Measurements from ENCODE around the gene CWC25. TPM values are rescaled to one million over a fixed set of nuclear protein-coding genes. Genes with fewer than 3 reads are reported as not detected.

Gene CWC25
- total RNA-seq, 1 donor from 2014 or later = 11.8 TPM

DNA sequence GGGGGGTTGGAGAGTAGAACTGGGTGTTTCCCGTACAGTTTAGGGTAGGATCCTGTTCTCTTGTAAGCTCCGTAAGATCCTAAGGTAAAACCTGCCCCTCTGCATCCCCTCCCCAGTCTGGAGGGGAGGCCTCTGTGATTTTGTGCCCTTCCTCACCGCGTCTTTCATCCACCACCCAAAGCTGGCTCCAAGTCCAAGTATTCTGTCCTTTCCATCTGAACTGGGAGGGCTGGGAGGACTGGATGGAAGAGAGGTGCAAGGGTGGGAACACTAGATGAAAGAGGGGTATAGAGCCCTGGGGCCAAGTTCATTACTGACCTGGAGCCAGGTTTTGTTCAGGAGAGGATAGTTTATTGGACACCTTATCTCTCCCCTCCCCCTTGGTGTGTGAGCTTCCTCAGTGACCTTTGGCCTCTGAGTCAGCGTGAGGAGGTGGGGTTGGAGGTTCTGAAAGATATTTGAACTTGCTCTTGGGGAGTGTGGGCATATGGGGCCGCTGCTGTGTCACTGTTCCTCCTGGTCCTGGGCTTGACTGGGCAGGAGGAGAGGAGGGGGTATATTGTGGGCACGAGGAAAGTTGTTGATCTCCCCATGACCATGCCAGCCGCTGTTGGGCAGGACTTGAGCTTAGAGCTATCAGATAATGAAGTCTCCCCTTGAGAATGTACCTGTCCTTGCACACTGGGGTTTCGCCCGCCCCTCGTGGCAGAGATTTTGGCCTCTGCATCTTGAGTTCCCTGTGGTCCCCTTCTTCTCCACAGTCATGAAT is 46.3 kb upstream of the CWC25 start:
- peaks cover 68% of the 10 kb centered on the region for H3K4me1 Mint-ChIP-seq (ENCODE audit: low read depth)

DNA sequence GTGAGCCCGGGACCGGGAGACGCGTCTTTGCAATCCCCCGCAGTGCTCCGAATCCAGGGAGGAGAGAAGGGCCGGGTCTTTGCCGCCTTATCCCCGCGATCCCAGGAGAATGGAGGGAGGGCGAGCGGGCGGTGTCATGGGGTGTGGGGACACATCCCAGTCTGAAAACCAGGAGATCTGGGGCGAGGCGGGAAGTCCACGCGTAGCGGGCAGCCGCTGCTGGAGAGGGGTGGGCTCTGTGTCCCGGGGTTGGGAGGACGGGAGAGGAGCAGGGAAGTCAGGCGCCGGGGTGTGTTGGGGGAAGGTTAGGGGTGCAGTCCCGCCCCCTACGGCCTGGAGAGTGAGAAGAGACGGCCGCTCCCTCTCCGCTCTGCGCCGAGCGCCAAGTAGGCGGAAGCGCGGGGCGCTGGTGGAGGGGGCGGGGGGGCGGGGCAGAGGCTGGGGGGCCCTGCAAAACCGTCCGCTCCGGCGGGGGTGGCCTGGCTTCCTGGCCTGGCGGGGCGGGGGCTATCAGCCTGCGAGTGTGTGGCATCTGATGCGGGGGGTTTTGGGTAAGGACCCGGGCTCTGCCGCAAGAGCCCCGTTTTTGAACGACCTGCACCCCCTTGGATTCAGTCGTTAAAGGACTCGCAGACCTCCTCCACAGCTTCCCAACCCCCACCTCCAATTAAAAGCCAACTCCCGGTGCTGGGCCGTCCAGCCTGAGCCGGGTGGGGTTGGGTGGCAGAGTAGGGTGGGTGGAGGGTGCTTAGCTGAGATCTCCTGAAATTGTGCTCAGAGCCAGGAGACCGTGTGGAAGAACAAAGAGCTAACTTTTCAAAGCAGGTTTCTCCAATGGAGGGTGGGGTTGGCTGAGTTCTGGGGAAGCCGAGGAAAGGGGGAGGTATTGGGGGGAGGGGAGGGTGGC is 45.4 kb upstream of the CWC25 start:
- Mint-ChIP-seq H3K4me1 (ENCODE audit: low read depth) (peaks cover 60% of the 10 kb centered on the region), H3K27ac (ENCODE audit: unreplicated experiment) (peak overlapping the region; percentile 96), H3K27me3 (ENCODE audit: low read depth) (no peaks in the 10 kb centered on the region), H3K9me3 (ENCODE audit: low read depth) (no peaks in the 10 kb centered on the region), H3K36me3 (ENCODE audit: low read depth) (peaks cover 10% of the 10 kb centered on the region), H3K4me3 (ENCODE audit: unreplicated experiment) (peak overlapping the region; percentile 97)
- no peak for DNase-seq (ENCODE audit: low spot score)
- TF ChIP-seq, protein P1, sequence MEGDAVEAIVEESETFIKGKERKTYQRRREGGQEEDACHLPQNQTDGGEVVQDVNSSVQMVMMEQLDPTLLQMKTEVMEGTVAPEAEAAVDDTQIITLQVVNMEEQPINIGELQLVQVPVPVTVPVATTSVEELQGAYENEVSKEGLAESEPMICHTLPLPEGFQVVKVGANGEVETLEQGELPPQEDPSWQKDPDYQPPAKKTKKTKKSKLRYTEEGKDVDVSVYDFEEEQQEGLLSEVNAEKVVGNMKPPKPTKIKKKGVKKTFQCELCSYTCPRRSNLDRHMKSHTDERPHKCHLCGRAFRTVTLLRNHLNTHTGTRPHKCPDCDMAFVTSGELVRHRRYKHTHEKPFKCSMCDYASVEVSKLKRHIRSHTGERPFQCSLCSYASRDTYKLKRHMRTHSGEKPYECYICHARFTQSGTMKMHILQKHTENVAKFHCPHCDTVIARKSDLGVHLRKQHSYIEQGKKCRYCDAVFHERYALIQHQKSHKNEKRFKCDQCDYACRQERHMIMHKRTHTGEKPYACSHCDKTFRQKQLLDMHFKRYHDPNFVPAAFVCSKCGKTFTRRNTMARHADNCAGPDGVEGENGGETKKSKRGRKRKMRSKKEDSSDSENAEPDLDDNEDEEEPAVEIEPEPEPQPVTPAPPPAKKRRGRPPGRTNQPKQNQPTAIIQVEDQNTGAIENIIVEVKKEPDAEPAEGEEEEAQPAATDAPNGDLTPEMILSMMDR (IDR thresholded peaks at IDR 0.05) = no peak

More for the DNA sequence above, 46.3 kb upstream of the CWC25 start:
- peaks cover 10% of the 10 kb centered on the region for H3K36me3 Mint-ChIP-seq (ENCODE audit: low read depth)
- DNase-seq (ENCODE audit: low spot score) = no peak
- no peaks in the 10 kb centered on the region for H3K9me3 Mint-ChIP-seq (ENCODE audit: low read depth)
- TF ChIP-seq, protein P1 (IDR thresholded peaks at IDR 0.05) = peak; percentile 50
- H3K27me3 Mint-ChIP-seq (ENCODE audit: low read depth) = no peaks in the 10 kb centered on the region
- H3K27ac Mint-ChIP-seq (ENCODE audit: unreplicated experiment) = peak overlapping the region; percentile 96
- H3K4me3 Mint-ChIP-seq (ENCODE audit: unreplicated experiment) = peak overlapping the region; percentile 97

DNA sequence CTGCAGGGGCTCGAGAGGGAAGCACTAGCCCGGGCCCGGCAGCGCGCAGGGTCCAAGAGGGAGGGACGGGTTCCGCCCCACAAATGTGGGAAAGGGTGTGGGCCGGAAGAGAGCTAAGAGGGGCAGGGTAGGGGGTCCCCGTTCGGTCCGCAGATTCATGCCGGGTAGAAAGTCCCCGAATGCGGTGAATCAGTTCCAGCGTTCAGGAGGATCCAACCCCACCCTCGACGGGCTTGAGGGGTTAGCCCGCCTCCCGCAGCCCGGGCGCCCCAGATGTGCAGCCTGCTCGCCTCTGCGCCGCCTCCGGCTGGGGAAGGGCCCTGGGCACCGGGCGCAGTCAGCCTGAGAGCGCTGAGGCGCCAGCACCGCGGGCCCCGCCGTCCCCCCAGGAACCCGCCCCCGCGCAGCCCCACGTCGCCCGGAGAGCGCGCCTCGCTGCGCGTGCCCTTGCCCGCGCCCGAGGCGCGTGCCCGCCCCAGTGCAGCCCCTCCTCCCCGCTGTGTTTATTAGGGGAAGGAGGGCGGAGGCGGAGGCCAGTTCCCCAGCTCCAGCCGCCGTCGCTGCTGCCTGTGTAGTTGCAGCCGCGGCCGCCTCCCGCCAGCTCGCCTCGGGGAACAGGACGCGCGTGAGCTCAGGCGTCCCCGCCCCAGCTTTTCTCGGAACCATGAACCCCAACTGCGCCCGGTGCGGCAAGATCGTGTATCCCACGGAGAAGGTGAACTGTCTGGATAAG is 44.6 kb upstream of the CWC25 start, which contains the start of gene LASP1:
Gene LASP1, plus strand, starts transcription at position 533 of the 733 bp plus-strand sequence. Its CDS starts 132 bp downstream, at position 665.
- H3K27me3 Mint-ChIP-seq (ENCODE audit: low read depth) = no peaks in the 10 kb centered on the region

DNA sequence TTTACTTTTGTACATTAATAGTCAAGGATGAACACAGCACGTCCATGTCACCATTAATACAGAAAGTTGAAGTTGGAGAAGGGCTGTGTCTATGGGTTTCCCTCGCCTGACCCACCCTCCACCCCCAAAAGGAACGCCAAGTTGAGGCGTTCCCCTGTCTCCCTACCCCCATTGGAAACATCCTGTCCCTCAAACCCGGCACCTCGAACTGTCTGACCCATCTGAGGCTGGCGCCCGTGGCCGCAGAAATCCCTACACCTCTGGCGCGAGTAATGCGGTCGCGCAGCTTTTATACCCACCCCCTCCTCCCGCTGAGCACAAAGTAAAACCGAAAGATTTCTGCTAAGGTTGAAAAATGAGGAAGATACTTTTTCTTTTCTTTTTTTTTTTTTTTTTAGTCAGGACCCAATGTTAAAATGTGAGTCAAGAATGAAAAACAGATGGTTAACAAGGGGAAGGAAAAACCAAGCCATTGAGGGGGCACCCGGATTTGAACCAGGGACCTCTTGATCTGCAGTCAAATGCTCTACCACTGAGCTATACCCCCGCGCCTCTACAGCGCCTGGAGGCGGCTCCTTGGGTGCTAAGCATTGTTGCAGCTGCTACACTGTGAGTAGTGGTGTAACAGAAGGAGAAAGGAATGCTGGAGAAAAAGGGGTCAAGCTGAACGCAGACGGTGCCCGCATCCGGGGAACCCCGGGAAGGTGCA is 43.9 kb upstream of the CWC25 start:
- Mint-ChIP-seq H3K4me3 (ENCODE audit: unreplicated experiment) (peak overlapping the region; percentile 80), H3K27ac (ENCODE audit: unreplicated experiment) (peak overlapping the region; percentile 89), H3K9me3 (ENCODE audit: low read depth) (no peaks in the 10 kb centered on the region), H3K4me1 (ENCODE audit: low read depth) (peaks cover 50% of the 10 kb centered on the region), H3K27me3 (ENCODE audit: low read depth) (no peaks in the 10 kb centered on the region), H3K36me3 (ENCODE audit: low read depth) (peaks cover 10% of the 10 kb centered on the region)
- TF ChIP-seq, protein P1 (IDR thresholded peaks at IDR 0.05) = peak; percentile 64
- no peak for DNase-seq (ENCODE audit: low spot score)

More for the DNA sequence above, 44.6 kb upstream of the CWC25 start, which contains the start of gene LASP1:
- peak within 1 kb of the TSS; percentile 96 for H3K27ac Mint-ChIP-seq (ENCODE audit: unreplicated experiment)
- H3K4me1 Mint-ChIP-seq (ENCODE audit: low read depth) = peaks cover 53% of the 10 kb centered on the region
- no peaks in the 10 kb centered on the region for H3K9me3 Mint-ChIP-seq (ENCODE audit: low read depth)
- peak within 1 kb of the TSS; percentile 97 for H3K4me3 Mint-ChIP-seq (ENCODE audit: unreplicated experiment)
- TF ChIP-seq, protein P1 (IDR thresholded peaks at IDR 0.05) = peak; percentile 17
- no peak for DNase-seq (ENCODE audit: low spot score)
- H3K36me3 Mint-ChIP-seq (ENCODE audit: low read depth) = peaks cover 10% of the 10 kb centered on the region

Data from chondrocyte (in vitro differentiated cells).